Glomerular visceral epithelial cell (primary cell): ENCODE measurements around the gene INTS6.

Source experiments
- DNase-seq: peaks from one replicate; pipeline ENCODE4 v3.0.0-alpha.2; 2016; ENCODE audit errors: extremely low spot score

Gene INTS6

DNA sequence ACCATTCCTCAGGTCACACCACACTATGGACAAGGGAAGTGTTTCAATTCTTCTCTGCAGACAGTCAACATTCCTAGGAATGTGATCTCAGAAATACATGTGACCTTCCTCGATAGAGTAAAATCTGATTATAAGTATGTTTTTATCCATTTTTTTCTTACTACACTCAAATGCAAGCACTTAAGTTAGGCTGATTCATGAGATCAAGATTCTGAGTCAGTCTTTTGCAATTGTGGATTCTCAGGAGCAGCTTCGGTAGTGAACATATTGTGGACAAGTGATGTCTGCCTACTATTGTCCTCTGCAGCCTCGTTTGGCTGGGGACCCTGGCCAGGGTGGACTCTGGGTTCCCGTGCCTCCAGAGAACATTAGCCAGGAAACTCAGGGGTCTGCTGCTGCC is 110.1 kb downstream of the INTS6 start:
- no peak for DNase-seq

DNA sequence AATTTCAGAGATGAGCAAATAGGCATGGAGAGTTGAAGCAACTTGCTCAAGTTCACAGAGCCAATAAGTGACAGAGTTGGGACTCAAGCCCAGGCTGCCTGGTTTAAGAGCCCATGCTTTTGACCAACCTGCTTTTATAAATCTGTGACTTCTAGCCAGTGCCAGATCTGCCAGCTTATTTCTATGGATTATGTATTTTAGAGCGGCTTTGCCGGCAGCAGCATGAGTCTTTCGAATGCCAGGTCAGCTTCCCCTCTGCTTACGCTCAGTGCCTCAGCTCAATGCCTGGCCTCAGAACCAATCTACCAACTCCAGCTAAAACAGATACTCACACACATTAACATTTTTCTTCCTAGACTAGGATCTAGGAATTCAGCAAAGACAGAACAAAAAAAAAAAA is 111.0 kb downstream of the INTS6 start:
- DNase-seq: no peak

DNA sequence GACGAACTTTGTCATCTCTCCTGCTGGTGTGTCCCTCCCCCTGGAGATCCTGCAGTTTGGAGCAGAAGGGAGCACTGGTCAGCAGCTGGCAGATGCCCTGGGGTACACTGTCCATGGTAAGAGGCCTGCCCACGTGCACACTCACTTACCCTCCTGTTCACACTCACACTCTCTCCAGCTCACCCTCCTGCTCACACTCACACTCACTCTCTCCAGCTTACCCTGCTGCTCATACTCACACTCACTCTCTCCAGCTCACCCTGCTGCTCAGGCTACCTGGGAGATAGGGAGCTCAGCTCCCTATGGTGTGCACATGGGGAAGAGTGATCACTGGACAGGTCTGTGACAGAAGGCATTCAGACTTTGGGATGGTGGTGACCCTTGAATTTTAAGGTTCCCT is 111.6 kb downstream of the INTS6 start:
- no peak for DNase-seq

DNA sequence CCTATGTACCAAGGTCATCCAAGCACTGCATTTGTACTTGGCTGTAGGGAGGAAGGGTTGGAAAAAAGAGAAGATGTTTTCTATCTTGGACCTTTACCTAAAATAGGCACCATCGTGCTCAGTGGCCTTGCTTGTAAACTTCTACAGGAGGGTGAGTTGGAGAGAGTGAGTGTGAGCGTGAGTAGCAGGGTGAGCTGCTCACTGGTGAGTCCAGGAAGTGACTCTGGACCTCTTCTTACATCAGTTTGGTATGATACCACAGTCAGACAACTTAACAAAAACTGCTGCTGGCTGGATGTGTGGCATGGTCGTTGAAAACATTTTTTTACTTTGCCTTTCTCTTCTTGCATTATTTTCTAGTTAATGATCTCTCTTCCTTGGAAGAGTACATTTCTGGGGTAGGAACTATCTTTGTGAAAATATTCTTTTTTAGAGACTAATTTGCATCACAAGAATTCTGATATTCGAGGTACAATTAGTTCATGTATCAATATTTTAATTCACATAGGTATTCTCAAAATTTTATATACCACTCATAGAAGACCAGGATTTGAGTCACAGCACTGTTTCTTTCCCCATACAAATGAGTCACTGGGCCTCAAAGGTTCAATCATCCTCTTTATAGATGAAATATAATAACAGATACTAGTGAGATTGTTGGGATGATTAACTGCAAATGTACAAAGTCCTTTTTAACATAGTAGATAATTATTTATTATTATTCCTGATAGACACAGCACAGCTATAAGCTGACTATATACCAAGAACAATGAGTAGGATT is 112.7 kb downstream of the INTS6 start:
- DNase-seq: no peak

DNA sequence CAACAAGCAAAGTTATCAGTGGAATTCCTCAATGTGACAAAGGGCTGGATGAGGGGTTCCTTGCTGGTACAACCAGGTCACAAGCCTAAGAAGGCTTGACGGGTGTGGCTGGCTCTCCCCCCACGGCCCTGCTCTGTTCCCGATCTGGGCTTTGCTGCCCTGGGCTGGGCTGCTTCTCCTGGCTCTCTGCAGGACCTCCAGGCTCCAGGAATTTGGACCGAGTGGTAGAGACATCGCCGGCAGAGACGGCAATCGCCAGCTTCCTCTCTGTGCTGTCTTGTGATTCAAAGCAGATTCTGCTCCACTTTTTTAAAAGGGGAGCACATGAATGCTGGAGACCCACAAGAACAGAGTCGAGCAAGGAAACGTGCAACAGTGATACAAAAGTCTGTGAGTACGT is 113.5 kb downstream of the INTS6 start, which contains the start of gene SERPINE3:
Gene SERPINE3, plus strand, starts transcription at position 338 of the 400 bp plus-strand sequence. CDS start 1,401 bp downstream, outside the sequence.
- DNase-seq: no peak

DNA sequence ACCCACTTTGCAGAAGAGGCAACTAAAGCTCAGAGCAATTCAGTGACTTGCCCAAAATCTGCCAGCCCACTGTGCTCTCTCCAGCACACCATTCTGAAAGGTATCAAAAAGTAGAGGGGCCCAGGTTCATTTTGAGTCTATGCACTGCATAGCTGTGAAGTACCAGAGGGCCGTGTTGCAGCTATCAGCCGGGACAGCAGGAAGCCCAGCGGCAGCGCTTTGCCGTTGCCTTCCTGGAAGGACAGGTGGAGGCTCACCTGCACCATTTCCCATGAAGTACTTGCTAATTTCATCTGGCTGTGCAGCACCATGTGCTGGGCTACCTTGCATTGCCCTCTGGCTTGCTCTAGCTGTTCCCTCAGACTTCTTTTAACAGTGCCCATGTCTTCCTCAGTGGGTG is 116.1 kb downstream of the INTS6 start:
- no peak for DNase-seq

DNA sequence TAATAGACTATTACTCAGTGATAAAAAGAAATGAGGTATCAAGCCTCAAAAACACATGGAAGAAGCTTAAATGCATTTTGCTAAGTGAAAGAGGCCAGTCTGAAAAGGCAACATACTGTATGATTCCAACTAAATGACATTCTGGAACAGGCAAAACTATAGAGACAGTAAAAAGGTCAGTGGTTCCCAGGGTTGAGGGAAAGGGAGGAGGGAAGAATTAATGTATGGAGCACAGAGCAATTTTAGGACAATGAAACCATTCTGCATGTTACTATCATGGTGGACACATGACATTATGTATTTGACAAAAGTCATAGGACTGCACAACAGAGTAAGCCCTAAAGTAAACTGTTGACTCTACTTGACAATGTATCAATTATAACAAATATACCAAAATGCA is 119.0 kb downstream of the INTS6 start:
- DNase-seq: no peak

DNA sequence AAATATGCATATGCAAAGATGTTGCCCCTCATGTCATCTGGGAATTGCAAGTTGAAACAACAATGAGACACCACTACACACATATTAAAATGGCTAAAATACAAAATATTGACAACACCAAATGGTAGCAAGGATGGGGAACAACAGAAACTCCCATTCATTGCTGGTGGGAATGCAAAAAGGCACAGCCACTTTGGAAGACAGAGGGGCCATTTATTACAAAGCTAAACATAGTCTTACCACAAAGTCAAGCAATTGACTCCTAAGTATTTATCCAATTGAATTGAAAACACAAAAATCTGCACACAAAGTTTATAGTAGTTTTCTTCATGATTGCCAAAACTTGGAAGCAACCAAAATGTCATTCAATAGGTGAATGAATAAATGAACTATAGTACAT is 119.4 kb downstream of the INTS6 start:
- DNase-seq: no peak

DNA sequence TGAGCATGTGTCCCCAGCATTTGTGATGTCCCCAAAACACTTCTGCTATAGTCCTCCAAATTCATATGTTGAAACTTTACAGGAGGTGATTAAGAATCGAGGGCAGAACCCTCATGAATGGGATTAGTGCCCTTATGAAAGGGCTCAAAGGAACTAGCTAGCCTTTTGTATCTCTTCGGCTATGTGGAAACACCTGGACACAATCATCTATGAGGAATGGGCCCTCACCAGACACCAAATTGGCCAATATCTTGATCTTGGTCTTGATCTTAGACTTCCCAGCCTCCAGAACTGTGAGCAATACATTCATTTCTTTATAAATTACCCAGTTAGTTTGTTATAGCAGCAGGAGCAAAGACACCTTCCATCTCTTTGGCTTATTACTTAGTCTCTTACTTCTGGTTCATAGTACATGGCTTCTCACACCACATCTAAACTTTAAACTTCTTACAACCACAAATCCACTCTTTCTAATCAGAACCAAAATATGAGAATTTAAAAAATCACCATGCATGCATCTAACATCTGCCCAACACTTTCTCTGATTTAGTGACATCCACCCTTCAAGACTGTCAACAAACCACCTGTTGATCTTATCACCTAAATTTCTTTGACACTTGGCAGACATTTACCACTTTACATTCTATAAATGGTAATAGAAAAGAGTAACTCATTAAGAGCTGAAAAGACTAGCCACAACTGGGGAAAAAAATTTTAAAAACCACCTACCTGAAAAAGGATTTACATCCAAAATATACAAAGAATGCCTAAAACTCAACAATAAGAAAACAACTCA is 120.1 kb downstream of the INTS6 start:
- DNase-seq: no peak

DNA sequence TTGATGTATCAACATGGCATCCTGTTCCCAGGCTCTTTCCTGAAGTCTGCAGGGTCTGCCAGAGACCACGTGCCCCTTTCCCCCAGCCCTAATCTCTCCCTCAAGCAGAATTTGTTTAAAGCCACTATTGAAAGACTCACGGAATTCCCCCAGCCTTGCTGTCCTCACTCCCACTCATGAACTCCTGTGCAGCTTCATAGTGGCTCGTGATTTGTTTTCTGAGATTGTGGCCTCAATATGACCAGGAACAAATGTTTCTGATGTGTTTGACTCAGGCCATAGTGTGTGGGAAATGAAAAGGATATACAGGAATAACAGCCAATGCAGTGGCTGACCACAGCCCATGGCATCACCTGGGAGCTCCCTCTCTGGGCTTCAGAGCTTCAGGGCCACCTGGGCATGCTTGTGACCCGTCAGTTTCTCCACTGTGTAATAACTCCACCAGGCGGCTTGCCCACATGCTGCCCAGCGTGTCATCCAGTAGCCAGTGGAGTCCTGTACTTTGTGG is 121.4 kb downstream of the INTS6 start:
- peak; percentile 16 for DNase-seq

DNA sequence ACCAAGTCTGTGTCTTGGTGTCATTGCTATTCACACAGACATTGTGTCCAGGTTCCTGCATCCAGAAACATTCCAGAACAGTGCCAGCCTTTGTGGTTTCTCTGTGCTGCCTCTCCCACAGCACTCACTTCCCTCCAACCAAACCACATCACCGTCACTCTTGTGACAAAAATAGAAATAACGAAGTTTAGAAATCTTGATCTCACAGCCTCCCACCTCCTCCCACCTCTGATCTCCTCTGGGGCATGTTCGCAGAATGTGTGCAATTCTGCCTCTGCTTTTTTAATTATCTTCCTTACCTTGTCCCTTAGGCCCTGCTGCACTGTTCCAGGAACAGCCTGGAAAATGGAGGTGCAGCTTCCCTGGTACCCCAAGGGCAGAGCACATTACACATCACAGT is 122.0 kb downstream of the INTS6 start:
- peak; percentile 74 for DNase-seq

DNA sequence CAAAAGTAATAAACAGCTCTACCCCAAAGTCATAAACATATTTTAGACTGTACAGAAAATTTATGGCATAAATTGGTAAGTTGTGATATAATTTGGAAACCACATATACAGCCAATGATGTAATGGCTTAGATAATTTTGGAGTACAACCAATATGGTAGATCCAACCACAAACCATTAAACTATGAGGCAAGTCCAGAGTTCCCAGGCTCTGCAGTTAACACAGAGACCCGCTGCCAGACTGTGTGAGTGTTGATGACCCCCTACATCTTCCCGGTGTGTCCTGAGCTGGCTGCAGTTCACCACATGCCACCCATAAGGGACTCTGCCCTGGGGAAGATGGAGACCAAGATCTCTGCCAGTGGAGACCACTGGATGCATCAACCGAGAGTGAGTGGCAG is 123.2 kb downstream of the INTS6 start:
- DNase-seq: peak; percentile 24

DNA sequence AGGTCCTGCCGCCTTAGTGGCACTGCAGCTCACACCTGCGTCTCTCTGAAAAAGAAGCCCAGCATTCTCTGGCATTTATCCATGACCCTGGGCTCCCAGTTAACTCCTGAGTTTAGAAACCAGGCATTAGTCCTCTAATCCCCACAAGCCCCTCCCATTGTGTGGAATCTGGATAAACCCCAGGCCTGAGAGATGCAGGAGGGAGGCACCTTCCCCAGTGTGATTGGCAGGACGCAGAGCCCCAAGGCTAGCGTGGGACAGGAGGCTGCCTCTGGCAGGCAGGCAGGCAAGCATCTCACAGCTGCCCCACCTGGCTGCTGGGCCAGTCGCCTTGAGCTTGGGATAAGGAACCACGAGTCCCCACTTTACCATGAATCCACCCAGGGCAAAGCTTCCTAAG is 124.3 kb downstream of the INTS6 start:
- no peak for DNase-seq

DNA sequence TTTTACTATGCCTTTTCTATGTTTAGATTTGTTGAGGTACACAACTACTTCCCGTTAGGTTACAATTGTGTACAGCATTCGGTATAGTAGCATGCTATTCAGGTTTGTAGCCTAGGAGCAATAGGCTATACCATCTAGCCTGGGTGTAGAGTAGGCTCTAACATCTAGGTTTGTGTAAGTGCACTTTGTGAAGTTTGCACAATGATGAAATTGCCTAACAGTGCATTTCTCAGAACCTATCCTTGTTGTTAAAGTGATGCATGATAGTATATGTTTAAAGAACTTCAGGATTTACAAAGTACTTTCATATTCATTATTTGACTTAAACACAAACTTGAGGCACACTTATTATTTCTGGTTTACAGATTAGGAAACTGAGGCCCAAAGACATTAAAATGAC is 124.9 kb downstream of the INTS6 start:
- DNase-seq: no peak

DNA sequence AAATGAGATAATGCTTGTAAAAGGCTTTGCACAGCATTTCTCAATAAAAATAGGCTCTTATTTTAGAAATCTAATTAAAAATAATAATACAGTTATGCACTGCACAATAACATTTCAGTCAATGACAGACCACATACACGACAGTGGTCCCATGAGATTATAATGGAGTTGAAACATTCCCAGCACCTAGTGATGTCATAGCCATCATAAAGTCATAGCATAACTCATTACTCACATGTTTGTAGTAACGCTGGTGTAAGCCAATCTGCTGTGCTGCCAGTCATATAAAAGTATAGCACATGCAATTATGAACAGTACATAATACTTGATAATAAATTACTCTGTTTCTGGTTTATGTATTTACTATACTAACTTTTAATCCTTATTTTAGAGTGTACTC is 126.1 kb downstream of the INTS6 start:
- DNase-seq: no peak

DNA sequence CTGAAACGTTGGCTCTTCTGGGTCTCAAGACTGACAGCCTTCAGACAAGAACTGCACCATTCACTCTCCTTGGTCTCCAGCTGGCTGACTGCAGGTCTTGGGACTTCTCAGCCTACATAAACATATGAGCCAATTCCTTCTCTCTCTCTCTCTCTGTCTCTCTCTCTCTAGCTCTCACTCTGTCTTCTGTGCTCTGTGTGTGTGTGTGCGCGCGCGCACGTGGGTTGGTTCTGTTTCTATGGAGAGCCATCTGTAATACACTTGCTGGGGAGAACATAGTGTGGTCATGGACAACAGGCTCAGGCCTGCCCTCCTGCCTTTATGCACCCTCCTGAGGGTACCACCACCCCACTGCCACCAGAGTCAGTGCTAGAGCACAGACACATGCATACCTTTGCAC is 127.0 kb downstream of the INTS6 start:
- DNase-seq: no peak

DNA sequence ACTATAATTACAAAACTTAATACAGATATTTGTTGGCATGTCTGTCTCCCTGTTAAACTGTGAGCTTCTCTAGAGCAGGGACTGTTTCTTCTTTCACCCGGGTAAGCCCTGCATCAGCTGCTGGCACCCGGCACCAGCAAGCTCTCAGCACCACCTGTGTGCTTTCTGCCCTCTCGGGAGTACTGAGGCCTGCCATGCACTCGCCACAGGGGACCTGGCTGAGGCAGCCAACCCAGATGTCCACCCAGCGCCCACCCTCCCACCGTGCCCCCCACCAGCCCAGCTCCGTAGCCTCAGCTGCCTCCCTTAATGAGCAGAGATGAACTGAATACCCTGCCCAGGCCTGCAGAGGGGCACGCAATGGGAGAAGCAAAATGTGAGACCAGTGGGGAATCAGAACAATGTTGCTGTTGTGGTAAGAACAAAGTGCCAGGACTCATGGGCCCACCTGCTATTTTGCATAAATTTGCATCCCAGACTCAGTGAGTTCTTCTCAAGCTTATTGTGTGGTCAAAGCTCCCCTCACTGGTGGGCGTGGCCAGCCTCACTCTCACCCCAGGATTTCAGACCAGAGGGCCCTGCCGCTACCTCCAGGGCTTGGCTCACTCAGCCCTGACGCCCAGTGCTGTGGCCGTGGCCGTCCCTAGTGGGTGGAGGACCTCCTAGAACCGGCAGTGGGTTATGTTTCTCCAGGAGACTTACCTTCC is 128.0 kb downstream of the INTS6 start:
- no peak for DNase-seq

DNA sequence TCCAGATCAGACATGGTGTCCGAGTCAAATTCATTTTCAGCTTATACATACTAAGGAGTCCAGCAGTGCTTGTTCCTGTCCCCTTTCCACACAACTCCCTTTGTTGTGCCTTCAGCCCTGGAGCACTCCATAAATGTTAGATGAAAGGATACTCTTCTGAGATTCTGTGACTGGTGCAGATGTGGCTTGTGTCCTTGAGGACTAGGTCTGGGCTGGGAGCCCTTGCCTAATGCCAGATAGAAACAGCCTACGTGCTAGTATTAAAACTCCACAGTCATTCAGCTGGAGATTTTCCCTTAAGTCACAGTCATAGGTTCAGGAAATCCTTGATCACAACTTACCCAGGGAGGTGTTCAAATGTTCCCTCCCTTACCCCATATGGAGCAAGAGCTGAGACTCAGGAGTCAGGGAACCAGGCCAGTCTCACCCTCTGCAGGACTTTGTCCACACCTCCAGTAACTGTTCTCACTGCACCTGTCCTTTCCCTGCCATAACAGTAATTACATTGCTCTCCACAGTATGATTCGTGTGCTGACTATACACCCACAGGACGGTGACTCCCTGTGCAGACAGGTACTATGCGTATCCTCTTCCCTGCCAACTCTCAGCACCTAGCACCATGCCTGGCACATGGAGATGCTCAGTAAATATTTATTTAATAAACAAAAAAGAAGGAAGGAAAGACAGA is 128.9 kb downstream of the INTS6 start:
- no peak for DNase-seq

DNA sequence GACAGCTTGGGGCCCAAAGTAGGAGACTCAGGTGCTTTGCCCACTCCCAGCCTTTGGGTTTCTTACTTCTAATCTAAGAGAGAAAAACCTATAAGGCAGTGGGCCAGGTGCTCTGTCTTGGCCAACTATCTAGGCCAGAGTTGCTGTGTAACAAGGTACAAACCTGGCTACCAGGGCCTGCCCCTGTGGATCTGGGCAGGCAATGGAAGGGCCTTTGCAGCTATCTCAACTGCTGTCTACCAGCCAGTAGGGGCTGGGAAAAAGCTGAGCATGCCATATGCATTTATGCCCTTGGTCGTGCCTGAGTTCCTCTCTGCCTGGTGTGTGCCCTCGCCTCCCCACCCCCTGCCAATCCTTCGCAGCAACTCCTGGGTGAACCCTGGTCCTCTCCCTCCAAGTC is 130.0 kb downstream of the INTS6 start:
- DNase-seq: no peak

DNA sequence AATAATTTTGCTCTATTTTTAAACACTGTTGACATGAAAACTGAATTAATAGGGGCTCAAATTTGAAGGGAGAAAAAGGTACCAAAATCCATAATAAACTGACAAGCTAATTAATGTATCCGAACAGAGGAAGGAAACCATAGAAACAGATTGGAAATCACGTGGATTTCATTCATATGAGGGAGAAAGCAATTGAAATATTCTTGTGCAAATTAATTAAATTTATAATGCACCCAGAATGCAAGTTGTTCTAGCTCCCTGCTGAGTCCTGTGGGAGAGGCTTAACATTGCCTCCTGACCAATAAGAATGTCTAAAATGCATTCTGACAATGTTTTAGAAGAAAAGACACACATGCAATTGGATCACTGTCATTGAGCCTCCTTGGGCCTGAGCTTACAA is 131.0 kb downstream of the INTS6 start:
- DNase-seq: no peak

DNA sequence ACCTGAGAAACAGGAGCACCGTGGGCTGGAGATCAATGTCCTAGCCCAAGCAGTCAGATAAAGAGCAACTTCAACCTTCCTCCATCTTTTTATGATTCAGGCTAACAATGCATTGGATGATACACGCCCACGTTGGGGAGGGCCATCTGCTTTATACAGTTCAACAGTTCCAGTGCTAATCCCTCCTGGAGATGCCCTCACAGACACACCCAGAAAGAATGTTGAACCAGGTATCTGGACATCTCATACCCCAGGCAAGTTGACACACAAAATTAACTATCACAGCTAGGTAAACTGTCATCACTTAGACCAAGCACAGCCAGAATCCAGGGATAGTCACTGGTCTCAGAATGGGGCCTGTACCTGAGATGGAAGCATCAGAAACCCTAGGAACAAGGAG is 134.0 kb downstream of the INTS6 start:
- no peak for DNase-seq

DNA sequence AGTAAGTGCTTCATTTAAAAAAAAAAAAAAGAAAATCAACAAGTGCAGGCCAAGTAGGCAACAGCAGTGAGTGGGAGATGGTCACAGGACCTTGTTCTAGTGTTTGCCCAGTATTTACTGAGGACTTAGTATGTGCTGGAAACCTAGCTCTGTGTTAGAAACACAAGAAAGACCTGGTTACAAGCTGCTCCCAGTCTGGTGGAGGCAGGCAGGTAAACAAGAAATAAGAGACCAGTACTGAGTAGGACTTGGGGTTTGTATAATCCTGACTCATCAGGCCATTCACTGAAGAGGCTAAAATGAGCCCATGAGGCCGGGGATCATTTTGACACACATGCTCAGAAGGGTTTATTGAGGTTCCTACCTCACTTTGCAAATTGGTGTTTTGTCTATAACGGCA is 134.8 kb downstream of the INTS6 start:
- DNase-seq: no peak
